ENCODE results near the gene ADTRP.

The ADTRP gene

GRCh38 chr6:11772109-11772825, 6.3 kb downstream of the ADTRP start:
- DNase-seq, result no peak

- no peak for DNase-seq
Observed at GRCh38 chr6:11771473-11772048, 7.0 kb downstream of the ADTRP start.

- no peak for DNase-seq
Observed at GRCh38 chr6:11770546-11771466, 7.8 kb downstream of the ADTRP start.

GRCh38 chr6:11769811-11770545, 8.6 kb downstream of the ADTRP start:
- no peak for DNase-seq

GRCh38 chr6:11769244-11769643, 9.4 kb downstream of the ADTRP start:
- DNase-seq, result no peak

GRCh38 chr6:11767978-11768756, 10.4 kb downstream of the ADTRP start:
- no peak for DNase-seq

- no peak for DNase-seq
Observed at GRCh38 chr6:11767458-11767857, 11.1 kb downstream of the ADTRP start.

GRCh38 chr6:11766589-11767450, 11.8 kb downstream of the ADTRP start:
- no peak for DNase-seq

GRCh38 chr6:11766043-11766442, 12.6 kb downstream of the ADTRP start:
- DNase-seq, result no peak

- no peak for DNase-seq
Observed at GRCh38 chr6:11764250-11764604, 14.4 kb downstream of the ADTRP start.

- no peak for DNase-seq
Observed at GRCh38 chr6:11763460-11764249, 14.9 kb downstream of the ADTRP start.

GRCh38 chr6:11762794-11763459, 15.7 kb downstream of the ADTRP start:
- no peak for DNase-seq

GRCh38 chr6:11761744-11762620, 16.6 kb downstream of the ADTRP start:
- DNase-seq, result no peak

GRCh38 chr6:11760015-11760473, 18.6 kb downstream of the ADTRP start:
- no peak for DNase-seq

GRCh38 chr6:11758878-11759277, 19.7 kb downstream of the ADTRP start:
- DNase-seq, result no peak

GRCh38 chr6:11756726-11757125, 21.9 kb downstream of the ADTRP start:
- no peak for DNase-seq

GRCh38 chr6:11756292-11756691, 22.3 kb downstream of the ADTRP start:
- DNase-seq, result no peak

GRCh38 chr6:11755725-11756124, 22.9 kb downstream of the ADTRP start:
- DNase-seq, result no peak
